HCT116 (cell line): ENCODE data around the gene KRTCAP2. TPM values are rescaled to one million over a fixed set of nuclear protein-coding genes. Genes with fewer than 3 reads are reported as not detected.
"Not testable (repeated sequence)": the region's sequence is repeated elsewhere in the genome, so short reads cannot be mapped to it uniquely, and the experiment has no call there.

Experiments
- ATAC-seq: fragments of 200-7000 bp; cut with Tn5 transposase; 2 replicates; pipeline ENCODE4 v1.9.1; 2020; ENCODE audit warnings: mild to moderate bottlenecking, moderate library complexity
- BruUV-seq: library from RNA; stranded (reverse); fragments of 400-500 nt; replicated peaks from 2 replicates; lab custom pipeline; 2021; lab: Mats Ljungman, UMichigan
- CTCF ChIA-PET: fragments of 300-600 bp; sonication (Branson Sonifier 250); formaldehyde crosslinking; loops from one replicate; lab custom pipeline; 2021; ENCODE audit warnings: antibody characterized with exemption; lab: Charles Lee
- POLR2A ChIA-PET: fragments of 300-600, 350-600 bp; sonication (Branson Sonifier 250); formaldehyde crosslinking; loops from one replicate; lab custom pipeline; 2021; ENCODE audit warnings: antibody characterized with exemption; lab: Charles Lee
- RAD21 ChIA-PET, 2 experiments: fragments of 300-600 bp; sonication (Branson Sonifier 250); formaldehyde crosslinking; loops; one replicate each; lab custom pipeline; 2023; ENCODE audit warnings: low total read pairs in 2 of 2; ENCODE audit not compliant: uncharacterized antibody in 2 of 2, unreplicated experiment in 2 of 2, low non-redundant PET in 1 of 2; lab: Charles Lee
- DNase-seq: peaks from one replicate; pipeline ENCODE4 v3.0.0-alpha.2; 2010; ENCODE audit warnings: low read depth, low spot score
- H2AFZ ChIP-seq: fragments of 200-600 bp; shearing (Covaris generic), sonication (generic); 2 replicates; pipeline ENCODE4 v1.6.1; 2017; ENCODE audit warnings: low read depth, mixed run types, mixed read lengths, antibody characterized with exemption, low read length; ENCODE audit not compliant: poor library complexity, severe bottlenecking
- H3K27ac ChIP-seq: 2 replicates; pipeline ENCODE4 v1.5.1; 2012; ENCODE audit warnings: low read depth, low read length
- H3K27me3 ChIP-seq: fragments of 200-600 bp; sonication (generic); 2 replicates; pipeline ENCODE4 v1.6.1; 2016; ENCODE audit warnings: mixed run types, low read length, mixed read lengths; ENCODE audit not compliant: insufficient read depth
- H3K36me3 ChIP-seq, 2 experiments: fragments of 200-500 bp in 1 of 2; fragments of 200-600 bp in 1 of 2; sonication (Bioruptor generic) in 1 of 2; sonication (generic) in 1 of 2; 2 replicates each; pipeline versions ENCODE4 v1.5.1 to v1.6.1; 2014 to 2016; ENCODE audit warnings: low read length in 2 of 2, inconsistent platforms in 1 of 2, mixed read lengths in 1 of 2, mixed run types in 1 of 2; ENCODE audit not compliant: insufficient read depth in 2 of 2, control insufficient read depth in 1 of 2
- H3K4me1 ChIP-seq, 2 experiments: fragments of 200-600 bp in 1 of 2; sonication (generic) in 1 of 2; 2 replicates each; pipeline versions ENCODE4 v1.5.1 to v1.6.1; 2012 to 2017; ENCODE audit warnings: low read length in 2 of 2, inconsistent platforms in 1 of 2, mild to moderate bottlenecking in 1 of 2, mixed read lengths in 1 of 2, mixed run types in 1 of 2, moderate library complexity in 1 of 2; ENCODE audit not compliant: insufficient read depth in 2 of 2, control insufficient read depth in 1 of 2
- H3K4me2 ChIP-seq: fragments of 200-600 bp; sonication (generic); 2 replicates; pipeline ENCODE4 v1.6.1; 2017; ENCODE audit warnings: mixed run types, low read length, mixed read lengths
- H3K4me3 ChIP-seq, 2 experiments: fragments of 200-600 bp in 1 of 2; sonication (generic) in 1 of 2; replicated peaks in 1 of 2; 2 replicates each; pipeline ENCODE4 v1.5.1; 2011 to 2016; ENCODE audit warnings: low read length in 2 of 2, control low read depth in 1 of 2, low read depth in 1 of 2, mild to moderate bottlenecking in 1 of 2, mixed read lengths in 1 of 2, mixed run types in 1 of 2
- H3K79me2 ChIP-seq: fragments of 200-600 bp; sonication (generic); 2 replicates; pipeline ENCODE4 v1.6.1; 2017; ENCODE audit warnings: mild to moderate bottlenecking, mixed run types, low read length, moderate library complexity, mixed read lengths; ENCODE audit not compliant: insufficient read depth
- H3K9ac ChIP-seq: fragments of 200-600 bp; sonication (generic); 2 replicates; pipeline ENCODE4 v1.6.1; 2016; ENCODE audit warnings: low read length, mixed read lengths
- H3K9me2 ChIP-seq: fragments of 200-600 bp; sonication (generic), shearing (Covaris generic); 2 replicates; pipeline ENCODE4 v1.6.1; 2017; ENCODE audit warnings: mixed run types, mild to moderate bottlenecking, moderate library complexity; ENCODE audit not compliant: insufficient read depth
- H3K9me3 ChIP-seq, 2 experiments: fragments of 200-500 bp in 1 of 2; fragments of 200-600 bp in 1 of 2; sonication (Bioruptor generic) in 1 of 2; sonication (generic) in 1 of 2; 2 replicates each; pipeline ENCODE4 v1.6.1; 2014 to 2017; ENCODE audit warnings: low read length in 2 of 2, mixed read lengths in 2 of 2, inconsistent platforms in 1 of 2, low read depth in 1 of 2, mild to moderate bottlenecking in 1 of 2, mixed run types in 1 of 2, moderate library complexity in 1 of 2; ENCODE audit not compliant: control insufficient read depth in 1 of 2, insufficient read depth in 1 of 2
- H4K20me1 ChIP-seq: fragments of 200-600 bp; sonication (generic), shearing (Covaris generic); 2 replicates; pipeline ENCODE4 v1.6.1; 2017; ENCODE audit warnings: mixed run types, mild to moderate bottlenecking, moderate library complexity; ENCODE audit not compliant: insufficient read depth
- CEBPB ChIP-seq: IDR thresholded peaks from 2 replicates; pipeline ENCODE4 v1.6.1; 2012; ENCODE audit warnings: low read depth
- CTCF ChIP-seq, 3 experiments: fragments of 200-600 bp in 1 of 3; sonication (generic) in 1 of 3; IDR thresholded peaks in 2 of 3; conservative IDR thresholded peaks in 1 of 3; 2 replicates each; pipeline ENCODE4 v1.5.1; 2012 to 2017; ENCODE audit warnings: low read depth in 2 of 3, low read length in 2 of 3, antibody characterized with exemption in 1 of 3, borderline replicate concordance in 1 of 3, control low read depth in 1 of 3, mild to moderate bottlenecking in 1 of 3, mixed read lengths in 1 of 3, mixed run types in 1 of 3, moderate library complexity in 1 of 3; ENCODE audit not compliant: insufficient read depth in 1 of 3
- EGR1 ChIP-seq: IDR thresholded peaks from 2 replicates; pipeline ENCODE4 v1.6.1; 2012; ENCODE audit warnings: low read depth
- MAX ChIP-seq: IDR thresholded peaks from 2 replicates; pipeline ENCODE4 v1.6.1; 2012
- POLR2AphosphoS5 ChIP-seq: IDR thresholded peaks from 2 replicates; pipeline ENCODE4 v1.6.1; 2011; ENCODE audit warnings: mild to moderate bottlenecking, low read depth, low read length, moderate library complexity
- SRF ChIP-seq: IDR thresholded peaks from 2 replicates; pipeline ENCODE4 v1.6.1; 2012; ENCODE audit warnings: low read depth
- ZBTB33 ChIP-seq: IDR thresholded peaks from 2 replicates; pipeline ENCODE4 v1.6.1; 2011; ENCODE audit warnings: mild to moderate bottlenecking, low read length, moderate library complexity; ENCODE audit not compliant: insufficient replicate concordance; ENCODE audit errors: extremely low read depth
- ZFX ChIP-seq: fragments of 450-650 bp; IDR thresholded peaks from 2 replicates; pipeline ENCODE4 v1.6.1; 2017
- intact Hi-C: fragments of 100-400 bp; cut with micrococcal nuclease; formaldehyde crosslinking; loops from 2 replicates; pipeline ENCODE4 v1.10.0; 2022
- total RNA-seq: library from RNA; stranded (reverse); gene quantifications from one replicate; pipeline ENCODE4 v1.2.1, GENCODE V29; 2021; ENCODE audit not compliant: unreplicated experiment

The KRTCAP2 gene
- total RNA-seq, 1 experiment from 2014 or later = 143 TPM

- ChIA-PET POLR2A (no interaction called here), RAD21 (no interaction called here), CTCF (interaction anchor here (1.2 to 3.1 kb wide), 3 partner anchors 71 to 121 kb away, joined by 3 to 163 read pairs (median 14); no protein-coding TSS in a partner anchor)
- TF ChIP-seq MAX = no peak
- no peak for TF ChIP-seq SRF
- TF ChIP-seq CEBPB = no peak
- TF ChIP-seq ZBTB33 = no peak
- no peak for TF ChIP-seq ZFX
- TF ChIP-seq POLR2AphosphoS5 = no peak
- no peak for TF ChIP-seq EGR1
- no peak for TF ChIP-seq CTCF (IDR thresholded peaks at IDR 0.05 in 2 of 3, conservative IDR thresholded peaks at IDR 0.05 in 1 of 3; ENCODE audit: borderline replicate concordance in 1 of 3, insufficient read depth in 1 of 3, low read depth in 2 of 3, low read length in 2 of 3)
- Histone ChIP-seq H2AFZ (no peak overlapping the region), H3K4me2 (no peak overlapping the region), H3K27me3 (no peaks in the 10 kb centered on the region), H3K9ac (no peak overlapping the region), H3K9me3 (no peaks in the 10 kb centered on the region), H4K20me1 (no peaks in the 10 kb centered on the region), H3K36me3 (peaks cover 2 to 7% of the 10 kb centered on the region in 2 experiments; a peak in 3 of 4 replicates), H3K27ac (no peak overlapping the region), H3K4me3 (no peak overlapping the region), H3K4me1 (peaks cover 2 to 11% of the 10 kb centered on the region in 2 experiments; a peak in 1 of 4 replicates), H3K9me2 (no peaks in the 10 kb centered on the region), H3K79me2 (peaks cover 5% of the 10 kb centered on the region; the same call in 1 of the 2 replicates)
- DNase-seq = no peak
- intact Hi-C loops = loop anchor here (2.0 to 5.0 kb wide), 2 partner anchors 31 to 54 kb away; partner anchors contain the start of gene SLC50A1
- no peak for ATAC-seq
- BruUV-seq = no TSS peak
Measured at GRCh38 chr1:155166051-155166470, 7.0 kb downstream of the KRTCAP2 start.

- H3K9me3 ChIP-seq, H2AFZ ChIP-seq, POLR2A ChIA-PET, DNase-seq, H3K36me3 ChIP-seq, H3K9me2 ChIP-seq, H3K4me3 ChIP-seq, H3K27ac ChIP-seq, H3K4me2 ChIP-seq, H4K20me1 ChIP-seq, ATAC-seq, BruUV-seq, RAD21 ChIA-PET, H3K9ac ChIP-seq, H3K79me2 ChIP-seq, H3K27me3 ChIP-seq: not testable (repeated sequence)
- intact Hi-C loops = loop anchor here (5.0 kb wide), 1 partner anchor 52 kb away; no protein-coding TSS in a partner anchor
- CTCF ChIA-PET = interaction anchor here (1.2 to 1.3 kb wide), 2 partner anchors 8 to 79 kb away, joined by 3 to 4 read pairs; partner anchors contain the start of gene KRTCAP2
- H3K4me1 ChIP-seq = peaks cover 2 to 11% of the 10 kb centered on the region in 2 experiments; a peak in 1 of 4 replicates
Measured at GRCh38 chr1:155164625-155165024, 8.5 kb downstream of the KRTCAP2 start.

- H2AFZ ChIP-seq, H3K27me3 ChIP-seq, POLR2A ChIA-PET, DNase-seq, H3K9me3 ChIP-seq, ATAC-seq, H3K9me2 ChIP-seq, H3K79me2 ChIP-seq, H3K27ac ChIP-seq, H3K36me3 ChIP-seq, H3K9ac ChIP-seq, RAD21 ChIA-PET, H3K4me2 ChIP-seq, H3K4me3 ChIP-seq, BruUV-seq, H4K20me1 ChIP-seq, intact Hi-C loops: not testable (repeated sequence)
- peaks cover 2 to 11% of the 10 kb centered on the region in 2 experiments; a peak in 1 of 4 replicates for H3K4me1 ChIP-seq
- CTCF ChIA-PET = interaction anchor here (1.2 to 1.3 kb wide), 2 partner anchors 9 to 79 kb away, joined by 3 to 4 read pairs; partner anchors contain the start of gene KRTCAP2
Measured at GRCh38 chr1:155163785-155164184, 9.3 kb downstream of the KRTCAP2 start.
